Right lobe of liver (tissue), 4 donors: ENCODE measurements around the gene BCL2.

Source experiments
- CTCF ChIP-seq, 4 donors: fragments of 200-600 bp in 3 of 4; fragments of 450-650 bp in 1 of 4; IDR thresholded peaks; one replicate each; pipeline versions ENCODE4 v1.5.1 to v1.8.0; 2016 to 2022; ENCODE audit warnings: antibody characterized with exemption in 4 of 4, mild to moderate bottlenecking in 2 of 4
- POLR2A ChIP-seq: fragments of 450-650 bp; IDR thresholded peaks from one replicate; pipeline ENCODE4 v1.6.1; 2017; ENCODE audit warnings: antibody characterized with exemption, mild to moderate bottlenecking
- donor health status: DM: no; HTN: no; CAD: no.
- donor health status: DM: no; HTN: no; CAD: no.
- donor health status: DM: no; HTN: yes; CAD: no.

- TF ChIP-seq CTCF (IDR thresholded peaks at IDR 0.05) (no peak), POLR2A (no peak)
Measured at GRCh38 chr18:63229971-63230370, 89.6 kb downstream of the BCL2 start.
